ENCODE results near the gene MRPL28. TPM values are rescaled to one million over a fixed set of nuclear protein-coding genes. Genes with fewer than 3 reads are reported as not detected.
"Not testable (repeated sequence)": the region's sequence is repeated elsewhere in the genome, so short reads cannot be mapped to it uniquely, and the experiment has no call there.

Gene MRPL28
- polyA plus RNA-seq, 10 donors, result 31.8 to 49.2 (median 35.6) TPM

GRCh38 chr16:342455-343213, 27.7 kb downstream of the MRPL28 start:
- DNase-seq, result no peak

- not testable (repeated sequence) for DNase-seq
These were observed 28.4 kb downstream of the MRPL28 start for GRCh38 chr16:341974-342336.

GRCh38 chr16:341095-341973, 29.0 kb downstream of the MRPL28 start:
- not testable (repeated sequence) for DNase-seq

- DNase-seq, result no peak
These were observed 29.8 kb downstream of the MRPL28 start for GRCh38 chr16:340370-341091.

DNA sequence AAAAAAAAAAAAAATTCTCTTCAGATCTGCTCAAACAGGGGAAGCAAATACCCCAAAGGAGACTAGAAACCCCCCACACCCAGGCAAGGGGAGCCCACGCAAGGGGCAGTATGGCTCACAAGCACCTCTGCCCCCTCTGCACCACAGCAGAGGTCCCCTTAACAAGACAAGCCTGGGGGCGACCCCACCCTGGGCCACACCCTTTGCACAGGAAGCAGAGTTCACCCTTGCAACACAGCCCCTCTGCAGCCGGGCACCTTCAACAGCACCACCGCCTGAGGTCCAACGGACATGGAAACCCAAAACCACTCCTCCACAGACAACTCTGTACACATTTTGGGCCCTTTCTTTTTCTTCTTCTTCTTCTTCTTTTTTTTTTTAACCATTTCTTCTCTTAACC, 30.7 kb downstream of the MRPL28 start:
- DNase-seq, result no peak

DNA sequence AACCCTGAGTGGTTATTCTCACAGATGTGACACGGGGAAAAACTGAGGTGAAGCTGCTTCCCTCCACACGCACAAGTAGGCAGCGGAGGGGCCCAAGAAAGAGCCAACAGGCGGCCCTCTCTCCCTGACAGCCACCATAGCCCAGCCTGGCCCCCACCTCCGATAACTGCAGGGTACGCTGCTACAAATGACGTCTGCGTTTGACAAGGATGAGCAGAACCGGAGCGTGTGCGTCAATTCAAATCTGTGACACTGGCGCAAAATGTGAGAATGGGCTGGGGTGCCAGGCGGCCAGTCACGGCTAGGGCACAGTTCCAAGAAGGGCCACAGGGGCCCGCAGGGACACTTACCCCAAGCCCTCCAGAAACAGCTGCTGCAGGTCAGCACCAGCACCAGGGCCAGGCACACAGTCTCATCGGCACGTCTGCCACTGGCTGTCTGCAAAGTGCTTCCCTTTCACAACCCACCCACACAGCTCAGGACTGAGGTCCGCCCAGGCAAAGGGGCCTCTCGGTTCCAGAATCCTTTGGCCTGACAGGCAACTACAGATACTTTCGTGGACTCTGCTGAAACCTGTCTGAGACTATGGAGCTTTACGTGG, 32.3 kb downstream of the MRPL28 start:
- DNase-seq, result no peak

GRCh38 chr16:337437-337836, 32.9 kb downstream of the MRPL28 start:
- no peak for DNase-seq

DNA sequence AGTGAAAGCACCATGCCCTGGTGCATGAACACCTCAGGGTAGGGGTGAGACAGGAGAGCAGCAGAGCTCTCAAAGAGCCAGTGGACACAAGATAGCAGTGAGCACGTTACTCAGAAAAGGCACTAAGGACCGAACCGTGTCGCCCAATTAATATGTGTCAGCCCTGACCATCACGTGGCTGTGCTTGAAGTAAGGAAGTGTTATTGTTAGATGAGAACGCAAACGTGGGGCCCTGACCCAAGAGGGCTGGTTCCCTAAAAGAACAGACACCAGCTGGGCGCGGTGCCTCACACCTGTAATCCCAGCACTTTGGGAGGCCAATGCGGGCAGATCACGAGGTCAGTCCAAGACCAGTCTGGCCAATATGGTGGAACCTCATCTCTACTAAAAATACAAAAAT, 34.1 kb downstream of the MRPL28 start:
- no peak for DNase-seq

DNA sequence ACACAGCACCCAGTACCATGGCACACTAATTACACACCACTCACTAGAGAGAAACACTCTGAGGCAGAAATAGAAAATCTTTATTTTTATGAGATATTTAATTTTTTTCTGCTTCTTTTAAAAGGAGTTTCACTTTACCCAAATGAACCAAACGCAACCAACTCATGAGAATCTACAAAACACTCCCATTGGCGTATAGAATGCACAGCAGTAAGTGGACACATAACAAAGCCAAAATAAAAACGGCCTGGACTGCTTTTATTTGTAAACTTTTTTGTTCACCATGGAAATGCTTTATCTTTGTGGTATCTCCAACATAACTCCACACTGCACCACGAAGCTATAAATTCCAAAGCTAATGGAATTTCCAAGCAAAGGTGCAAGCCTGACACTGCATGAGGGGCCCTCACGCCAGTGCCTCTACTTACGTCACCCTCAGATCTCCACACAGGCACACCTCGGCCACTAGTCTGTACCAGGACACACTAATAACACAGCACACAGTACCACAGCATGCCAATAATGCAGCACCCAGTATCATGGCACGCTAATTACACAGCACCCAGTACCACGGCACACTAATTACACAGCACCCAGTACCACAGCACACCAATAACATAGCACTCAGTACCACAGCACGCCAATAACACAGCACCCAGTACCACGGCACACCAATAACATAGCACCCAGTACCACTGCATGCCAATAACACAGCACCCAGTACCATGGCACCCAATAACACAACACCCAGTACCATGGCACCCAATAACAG, 35.3 kb downstream of the MRPL28 start:
- DNase-seq, result not testable (repeated sequence)

- DNase-seq, result not testable (repeated sequence)
These were observed 36.0 kb downstream of the MRPL28 start for GRCh38 chr16:334164-334832.

- DNase-seq, result no peak
These were observed 36.8 kb downstream of the MRPL28 start for GRCh38 chr16:333406-334094.

DNA sequence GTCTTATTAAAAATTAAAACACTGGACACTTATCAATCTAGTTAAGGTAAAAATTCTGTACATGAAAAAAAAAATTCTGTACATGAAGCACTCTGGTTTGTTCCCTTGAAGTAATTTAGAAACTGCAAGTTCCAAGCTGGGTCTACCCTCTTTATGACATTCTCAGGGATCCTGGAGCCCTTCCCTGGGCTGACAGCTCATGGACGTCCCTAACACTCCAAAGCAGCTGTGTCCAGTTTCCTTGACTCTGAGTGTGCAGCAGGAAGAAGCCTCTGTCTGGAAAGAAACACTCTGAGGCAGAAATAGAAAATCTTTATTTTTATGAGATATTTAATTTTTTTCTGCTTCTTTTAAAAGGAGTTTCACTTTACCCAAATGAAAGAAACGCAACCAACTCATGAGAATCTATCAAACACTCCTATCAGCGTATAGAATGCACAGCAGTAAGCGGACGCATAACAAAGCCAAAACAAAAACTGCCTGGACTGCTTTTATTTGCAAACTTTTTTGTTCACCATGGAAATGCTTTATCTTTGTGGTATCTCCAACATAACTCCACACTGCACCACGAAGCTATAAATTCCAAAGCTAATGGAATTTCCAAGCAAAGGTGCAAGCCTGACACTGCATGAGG, 39.0 kb downstream of the MRPL28 start:
- DNase-seq, result peak; percentile 28 to 73 (median 48)

GRCh38 chr16:330741-331140, 39.6 kb downstream of the MRPL28 start:
- DNase-seq, result no peak

DNA sequence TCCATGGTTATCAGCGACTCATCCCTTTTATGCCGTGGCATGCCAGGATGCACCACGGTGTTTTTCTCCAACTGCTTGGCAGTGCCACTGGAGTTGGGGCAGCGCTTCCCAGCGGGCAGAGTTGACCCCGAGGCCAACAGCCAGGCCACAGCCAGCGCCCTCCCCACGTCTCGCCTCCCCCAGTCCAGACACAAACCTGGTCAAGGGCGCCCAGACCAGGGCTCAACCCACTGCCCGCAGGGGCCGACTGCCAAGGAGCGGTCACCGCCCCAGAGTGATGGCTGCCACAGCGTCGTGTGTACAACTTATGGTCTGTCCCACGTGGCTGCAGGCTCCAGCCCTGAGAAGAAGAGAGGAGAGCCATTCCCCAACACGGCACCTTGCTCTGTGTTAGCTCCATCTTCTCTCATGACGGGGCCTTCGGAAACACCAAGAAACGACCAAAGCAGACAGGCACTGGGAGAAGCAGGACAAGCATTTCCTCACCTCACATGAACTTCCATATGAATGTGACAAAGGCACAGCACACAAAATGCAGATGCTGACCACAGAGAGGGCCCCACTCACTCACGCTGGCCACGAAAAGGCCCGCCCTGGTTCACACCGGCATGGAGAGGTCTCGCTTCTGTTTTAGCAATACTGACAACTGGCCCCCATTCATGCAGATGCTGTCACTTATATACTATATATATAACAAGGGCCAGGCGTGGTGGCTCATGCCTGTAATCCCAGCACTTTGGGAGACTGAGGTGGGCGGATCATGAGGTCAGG, 44.8 kb downstream of the MRPL28 start:
- DNase-seq, result no peak

DNA sequence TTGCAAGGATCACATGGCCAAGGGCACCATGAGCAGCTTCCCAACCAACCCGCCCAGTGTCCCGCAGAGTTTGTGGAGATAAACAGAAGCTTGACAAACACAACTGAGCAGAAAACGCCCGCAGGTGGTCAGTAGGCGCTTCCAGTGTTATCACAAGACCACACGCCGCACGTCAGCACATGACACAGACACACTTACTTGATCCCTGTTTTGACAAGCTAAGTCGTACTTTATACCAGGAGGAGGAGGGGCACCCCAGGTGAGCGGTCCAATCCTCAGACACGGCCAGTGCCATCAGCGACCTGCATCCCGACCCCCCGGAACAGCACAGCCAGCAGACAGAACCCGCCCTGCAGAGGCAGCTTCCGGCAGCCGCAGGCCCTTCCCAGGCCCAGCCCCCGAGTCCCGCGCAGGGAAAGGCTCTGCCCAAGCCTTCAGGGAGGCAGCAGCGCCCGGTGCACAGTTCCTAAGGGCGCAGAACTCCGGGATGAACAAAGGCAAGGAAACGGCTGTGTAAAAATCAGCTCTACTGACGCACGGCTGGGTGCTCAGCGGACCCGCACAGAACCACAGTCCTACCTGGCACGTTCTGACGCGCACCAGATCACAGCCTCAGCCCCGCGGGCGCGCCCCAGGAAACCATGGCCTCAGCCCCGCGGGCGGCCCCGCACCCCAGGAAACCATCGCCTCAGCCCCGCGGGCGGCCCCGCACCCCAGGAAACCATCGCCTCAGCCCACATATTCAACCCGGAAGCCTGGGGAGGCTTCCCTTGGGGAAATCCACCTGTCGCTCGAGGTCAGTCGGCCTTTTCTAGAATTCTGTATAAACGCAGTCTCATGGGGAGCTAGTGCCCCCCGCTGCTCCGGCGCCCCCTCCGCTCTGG, 45.6 kb downstream of the MRPL28 start:
- DNase-seq, result no peak

- DNase-seq, result no peak
These were observed 46.2 kb downstream of the MRPL28 start for GRCh38 chr16:324201-324450.

- no peak for DNase-seq
These were observed 47.7 kb downstream of the MRPL28 start for GRCh38 chr16:322476-323143.

Data from muscle of back (tissue), 11 donors.